ENCODE results near the gene ANGPTL3. TPM values are rescaled to one million over a fixed set of nuclear protein-coding genes. Genes with fewer than 3 reads are reported as not detected.
A peak's percentile ranks its signal among the peaks of the same experiment; 100 is the strongest.

Gene ANGPTL3
- total and polyA plus RNA-seq, 2 of the 8 experiments (the other 6 are each of a cell fraction or from before 2014, with no cell fraction given) = not detected

DNA sequence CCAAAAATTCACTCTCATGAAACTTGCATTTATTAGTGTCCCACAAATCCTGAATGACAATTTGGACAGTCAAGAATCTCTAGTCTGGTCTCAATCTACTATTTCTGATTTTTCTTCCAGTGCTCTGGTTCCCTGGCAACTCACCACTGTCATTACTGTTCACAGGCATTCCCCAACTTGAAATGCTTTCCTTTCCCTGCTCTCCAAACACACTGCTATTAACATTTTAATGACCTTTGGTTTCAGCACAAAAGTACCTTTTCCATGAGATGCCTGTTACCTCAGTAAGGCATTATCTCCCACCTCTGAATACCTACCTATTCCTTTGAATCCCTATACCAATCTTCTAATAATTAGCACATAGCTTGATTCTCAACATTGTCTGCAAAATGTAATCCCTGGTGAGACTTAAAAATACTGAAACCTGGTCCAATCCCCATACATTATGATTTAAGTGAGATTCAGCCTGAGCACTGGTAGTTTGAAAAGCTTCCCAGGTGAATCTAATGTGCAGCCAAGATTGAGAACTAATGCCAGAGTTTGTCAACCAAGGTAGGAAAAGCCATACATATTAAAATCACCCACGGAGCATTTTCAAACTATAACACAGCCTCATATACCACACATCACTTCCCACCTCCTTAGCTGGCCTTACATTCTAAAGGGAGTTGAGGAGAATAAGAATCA is 11.7 kb upstream of the ANGPTL3 start:
- H3K4me1 ChIP-seq (replicated peaks in 1 of 4; ENCODE audit: control insufficient read depth in 3 of 4, insufficient read depth in 4 of 4, low read length in 3 of 4) = peaks cover 0 to 4% (median 0%) of the 10 kb centered on the region in 4 experiments; a peak in 2 of 7 replicates
- no peak overlapping the region for H3K4ac ChIP-seq (replicated peaks; ENCODE audit: insufficient read length, low read depth, low read length)
- H4K91ac ChIP-seq (replicated peaks; ENCODE audit: insufficient read length, low read length) = no peak overlapping the region
- no peak overlapping the region for H3K23ac ChIP-seq (ENCODE audit: insufficient read length)
- CTCF ChIA-PET (ENCODE audit: partially characterized antibody) = no interaction called here
- no peaks in the 10 kb centered on the region; a peak in 1 of 8 replicates for H3K36me3 ChIP-seq (ENCODE audit: control insufficient read depth in 2 of 4, insufficient read depth in 4 of 4, low read length in 3 of 4)
- no peak overlapping the region for H4K5ac ChIP-seq (ENCODE audit: insufficient read length, low read depth, low read length)
- peak overlapping the region; percentile 58; the same call in 1 of the 2 replicates for H3K27ac ChIP-seq (ENCODE audit: low read depth, low read length)
- no peak overlapping the region for H3K56ac ChIP-seq (replicated peaks; ENCODE audit: insufficient read length, low read depth, low read length)
- H2AK5ac ChIP-seq (ENCODE audit: low read depth, low read length) = no peak overlapping the region
- no peaks in the 10 kb centered on the region for H3K27me3 ChIP-seq (replicated peaks in 1 of 4; ENCODE audit: control insufficient read depth in 3 of 4, extremely low read depth in 1 of 4, insufficient read depth in 3 of 4, low read length in 3 of 4)
- H3K14ac ChIP-seq (ENCODE audit: insufficient read length) = no peak overlapping the region
- H3K79me2 ChIP-seq (ENCODE audit: control insufficient read depth in 1 of 2, insufficient read depth in 2 of 2, low read length in 2 of 2) = no peaks in the 10 kb centered on the region
- H2BK5ac ChIP-seq (ENCODE audit: low read depth, low read length) = no peak overlapping the region
- WGBS, 2 experiments (ENCODE audit: extremely low coverage in 1 of 2, insufficient coverage in 1 of 2, insufficient read length in 1 of 2, insufficient replicate concordance in 2 of 2, low coverage in 1 of 2, low lambda C conversion rate in 2 of 2, missing lambda C conversion rate in 1 of 2) = 20% methylated on average over 1 of the region's 1 CpG; no CpG with 5 or more reads in 1 of the 2 experiments
- H3K79me1 ChIP-seq (ENCODE audit: low read depth, low read length) = no peaks in the 10 kb centered on the region
- H2BK15ac ChIP-seq (ENCODE audit: low read length) = no peak overlapping the region
- no peaks in the 10 kb centered on the region for H3K9me3 ChIP-seq (ENCODE audit: insufficient read depth in 2 of 2, low read depth in 1 of 2, low read length in 1 of 2)
- H3K4me3 ChIP-seq (ENCODE audit: extremely low read depth in 1 of 4, insufficient read depth in 2 of 4, low read depth in 3 of 4, low read length in 4 of 4) = peak overlapping the region in 1 of 4 experiments; percentile 11; a peak in 1 of 8 replicates
- no peak overlapping the region for H2BK120ac ChIP-seq (replicated peaks; ENCODE audit: low read depth, low read length)
- FAIRE-seq = peak; percentile 99
- no peak overlapping the region for H2BK20ac ChIP-seq (ENCODE audit: low read length)
- H4K20me1 ChIP-seq (replicated peaks in 1 of 2; ENCODE audit: control insufficient read depth in 1 of 2, insufficient read depth in 2 of 2, low read length in 2 of 2) = no peaks in the 10 kb centered on the region
- H3K9ac ChIP-seq (replicated peaks in 1 of 4; ENCODE audit: extremely low read depth in 1 of 4, low read depth in 3 of 4, low read length in 3 of 4) = no peak overlapping the region
- H4K8ac ChIP-seq (ENCODE audit: extremely low read depth, insufficient read depth, low read length) = no peak overlapping the region
- POLR2A ChIA-PET (ENCODE audit: partially characterized antibody) = no interaction called here
- peak overlapping the region in 1 of 2 experiments; percentile 49; a peak in 2 of 4 replicates for H3K4me2 ChIP-seq (ENCODE audit: insufficient read depth in 1 of 2, low read depth in 2 of 2, low read length in 2 of 2)
- no peak overlapping the region for H2BK12ac ChIP-seq (ENCODE audit: low read depth, low read length)
- no peak overlapping the region for H2AFZ ChIP-seq (ENCODE audit: low read length)
- no peak overlapping the region for H3K18ac ChIP-seq (ENCODE audit: extremely low read depth, low read length)
- no peaks in the 10 kb centered on the region for H3K23me2 ChIP-seq (ENCODE audit: low read depth, low read length)
- no peak for DNase-seq (ENCODE audit: low read depth in 1 of 2, low spot score in 2 of 2)
- TF ChIP-seq PHF8 (conservative IDR thresholded peaks at IDR 0.05; ENCODE audit: low read depth, low read length) = no peak
- no peak for TF ChIP-seq EP300 (IDR thresholded peaks at IDR 0.05; ENCODE audit: borderline replicate concordance in 1 of 2, low read depth in 2 of 2, low read length in 2 of 2)
- TF ChIP-seq RNF2 (IDR thresholded peaks at IDR 0.05; ENCODE audit: borderline replicate concordance, low read depth, low read length, missing control alignments, poor library complexity, severe bottlenecking) = no peak
- TF ChIP-seq EZH2 (IDR thresholded peaks at IDR 0.05; ENCODE audit: low read depth, low read length, severe bottlenecking) = no peak
- TF ChIP-seq, protein P1, sequence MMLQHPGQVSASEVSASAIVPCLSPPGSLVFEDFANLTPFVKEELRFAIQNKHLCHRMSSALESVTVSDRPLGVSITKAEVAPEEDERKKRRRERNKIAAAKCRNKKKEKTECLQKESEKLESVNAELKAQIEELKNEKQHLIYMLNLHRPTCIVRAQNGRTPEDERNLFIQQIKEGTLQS (IDR thresholded peaks at IDR 0.05; ENCODE audit: insufficient read depth, low read depth, low read length) = no peak
- TF ChIP-seq KDM4A (IDR thresholded peaks at IDR 0.05; ENCODE audit: low read depth, low read length, severe bottlenecking) = no peak
- TF ChIP-seq SP2 (IDR thresholded peaks at IDR 0.05; ENCODE audit: low read length) = peak; percentile 5; the same call in 1 of the 2 replicates
- TF ChIP-seq TEAD4 (IDR thresholded peaks at IDR 0.05; ENCODE audit: low read depth, low read length) = 0 out of 2 replicates have a peak, but pooled peaks have one; percentile 51
- no peak for TF ChIP-seq EGR1 (IDR thresholded peaks at IDR 0.05; ENCODE audit: borderline replicate concordance, low read depth, low read length)
- TF ChIP-seq TCF12 (IDR thresholded peaks at IDR 0.05; ENCODE audit: low read depth, low read length) = no peak
- TF ChIP-seq BCL11A (IDR thresholded peaks at IDR 0.05; ENCODE audit: low read depth in 2 of 2, low read length in 2 of 2) = no peak
- no peak for TF ChIP-seq YY1 (IDR thresholded peaks at IDR 0.05; ENCODE audit: low read depth, low read length)

All from H1 (cell line).